IMR-90 (cell line): ENCODE measurements around the gene NXNL2. TPM values are rescaled to one million over a fixed set of nuclear protein-coding genes. Genes with fewer than 3 reads are reported as not detected.

Source experiments
- ATAC-seq: fragments of 200-7000 bp; cut with Tn5 transposase; 2 replicates; pipeline ENCODE4 v1.9.1; 2020; ENCODE audit warnings: low read depth, mild to moderate bottlenecking, moderate library complexity
- BruUV-seq: library from RNA; stranded (reverse); fragments of 400-500 nt; replicated peaks from 2 replicates; lab custom pipeline; 2021; lab: Mats Ljungman, UMichigan
- CTCF ChIA-PET: fragments of 300-600 bp; formaldehyde crosslinking; extraction: SDS; loops from one replicate; lab custom pipeline; 2021; ENCODE audit warnings: antibody characterized with exemption; lab: Yijun Ruan, JAX
- POLR2A ChIA-PET: fragments of 300-600 bp; sonication (Branson Sonifier 250); formaldehyde crosslinking; loops from one replicate; lab custom pipeline; 2022; ENCODE audit warnings: antibody characterized with exemption; ENCODE audit not compliant: unreplicated experiment; lab: Charles Lee
- DNase-seq: peaks from one replicate; pipeline ENCODE4 v3.0.0; 2013
- H2AFZ ChIP-seq: replicated peaks from 2 replicates; pipeline ENCODE3; 2013; ENCODE audit warnings: low read length, mild to moderate bottlenecking; ENCODE audit not compliant: poor library complexity
- H2AK5ac ChIP-seq: 2 replicates; pipeline ENCODE4 v1.6.1; 2013; ENCODE audit warnings: low read depth, low read length, inconsistent platforms
- H2AK9ac ChIP-seq: replicated peaks from 2 replicates; pipeline ENCODE3; 2013; ENCODE audit warnings: mild to moderate bottlenecking, low read depth, low read length, moderate library complexity; ENCODE audit not compliant: poor library complexity
- H2BK120ac ChIP-seq: 2 replicates; pipeline ENCODE4 v1.6.1; 2013; ENCODE audit warnings: low read depth, low read length, inconsistent platforms
- H2BK15ac ChIP-seq: 3 replicates; pipeline ENCODE4 v1.6.1; 2013; ENCODE audit warnings: low read depth, low read length, inconsistent platforms
- H2BK20ac ChIP-seq: 2 replicates; pipeline ENCODE4 v1.6.1; 2013; ENCODE audit warnings: low read depth, mild to moderate bottlenecking, inconsistent platforms, low read length, moderate library complexity
- H2BK5ac ChIP-seq: 2 replicates; pipeline ENCODE4 v1.6.1; 2013; ENCODE audit warnings: mild to moderate bottlenecking, low read depth, low read length, inconsistent platforms; ENCODE audit not compliant: poor library complexity, severe bottlenecking
- H3K14ac ChIP-seq: replicated peaks from 2 replicates; pipeline ENCODE4 v1.6.1; 2013; ENCODE audit warnings: low read depth, low read length, inconsistent platforms
- H3K18ac ChIP-seq: 2 replicates; pipeline ENCODE4 v1.6.1; 2013; ENCODE audit warnings: low read depth, low read length, control low read depth
- H3K23ac ChIP-seq: 2 replicates; pipeline ENCODE4 v1.6.1; 2013; ENCODE audit warnings: low read depth, low read length, inconsistent platforms
- H3K27ac ChIP-seq: 2 replicates; pipeline ENCODE4 v1.5.1; 2013; ENCODE audit warnings: mild to moderate bottlenecking, control low read depth, low read length; ENCODE audit not compliant: insufficient read depth
- H3K27me3 ChIP-seq: 2 replicates; pipeline ENCODE4 v1.6.1; 2013; ENCODE audit warnings: low read length; ENCODE audit not compliant: control insufficient read depth, insufficient read depth
- H3K36me3 ChIP-seq: 2 replicates; pipeline ENCODE4 v1.6.1; 2013; ENCODE audit warnings: low read length, mixed read lengths; ENCODE audit not compliant: control insufficient read depth, insufficient read depth
- H3K4ac ChIP-seq: 2 replicates; pipeline ENCODE4 v1.6.1; 2013; ENCODE audit warnings: low read depth, low read length, inconsistent platforms
- H3K4me1 ChIP-seq: 2 replicates; pipeline ENCODE4 v1.6.1; 2013; ENCODE audit warnings: low read length, mixed read lengths; ENCODE audit not compliant: control insufficient read depth, insufficient read depth
- H3K4me2 ChIP-seq: 2 replicates; pipeline ENCODE4 v1.6.1; 2013; ENCODE audit warnings: low read depth, mild to moderate bottlenecking, control low read depth, low read length, moderate library complexity
- H3K4me3 ChIP-seq: 2 replicates; pipeline ENCODE4 v1.5.1; 2013; ENCODE audit warnings: low read depth, mild to moderate bottlenecking, control low read depth, low read length, moderate library complexity; ENCODE audit not compliant: insufficient read depth
- H3K56ac ChIP-seq: 2 replicates; pipeline ENCODE4 v1.6.1; 2013; ENCODE audit warnings: low read length, inconsistent platforms; ENCODE audit not compliant: insufficient read depth; ENCODE audit errors: extremely low read depth
- H3K79me1 ChIP-seq, 2 experiments: 2 replicates each; pipeline ENCODE4 v1.6.1; 2013; ENCODE audit warnings: low read length in 2 of 2, inconsistent platforms in 1 of 2, low read depth in 1 of 2
- H3K9ac ChIP-seq: 2 replicates; pipeline ENCODE4 v1.6.1; 2013; ENCODE audit warnings: low read depth, low read length, control low read depth
- H3K9me1 ChIP-seq: 2 replicates; pipeline ENCODE4 v1.6.1; 2013; ENCODE audit warnings: low read length, inconsistent platforms; ENCODE audit not compliant: insufficient read depth
- H3K9me3 ChIP-seq: 2 replicates; pipeline ENCODE4 v1.6.1; 2013; ENCODE audit warnings: low read length; ENCODE audit not compliant: control insufficient read depth, insufficient read depth
- H4K20me1 ChIP-seq: 2 replicates; pipeline ENCODE4 v1.6.1; 2013; ENCODE audit warnings: low read length, inconsistent platforms; ENCODE audit not compliant: insufficient read depth
- H4K5ac ChIP-seq: 2 replicates; pipeline ENCODE4 v1.6.1; 2013; ENCODE audit warnings: mild to moderate bottlenecking, low read depth, low read length, control low read depth
- H4K8ac ChIP-seq, 2 experiments: 2 replicates each; pipeline ENCODE4 v1.6.1; 2013; ENCODE audit warnings: low read depth in 2 of 2, low read length in 2 of 2, control low read depth in 1 of 2, inconsistent platforms in 1 of 2
- H4K91ac ChIP-seq: 2 replicates; pipeline ENCODE4 v1.6.1; 2013; ENCODE audit warnings: low read depth, low read length, inconsistent platforms; ENCODE audit not compliant: insufficient read depth
- BHLHE40 ChIP-seq: fragments of 150-350 bp; IDR thresholded peaks from 2 replicates; pipeline ENCODE4 v1.6.1; 2016; ENCODE audit warnings: mild to moderate bottlenecking, low read depth, low read length
- CHD1 ChIP-seq: IDR thresholded peaks from 2 replicates; pipeline ENCODE4 v1.6.1; 2012; ENCODE audit warnings: low read depth, low read length, improper control_type of control experiment
- CTCF ChIP-seq: conservative IDR thresholded peaks from 2 replicates; pipeline ENCODE4 v1.5.1; 2012; ENCODE audit warnings: mild to moderate bottlenecking, low read depth, low read length, improper control_type of control experiment
- ELK1 ChIP-seq: fragments of 150-350 bp; IDR thresholded peaks from 2 replicates; pipeline ENCODE4 v1.6.1; 2016; ENCODE audit warnings: low read depth, mild to moderate bottlenecking, low read length, moderate library complexity, borderline replicate concordance
- MAFK ChIP-seq: IDR thresholded peaks from 2 replicates; pipeline ENCODE4 v1.6.1; 2012; ENCODE audit warnings: low read depth, low read length, improper control_type of control experiment
- MAZ ChIP-seq: IDR thresholded peaks from 2 replicates; pipeline ENCODE4 v1.6.1; 2012; ENCODE audit warnings: low read depth, mild to moderate bottlenecking, low read length, improper control_type of control experiment, moderate library complexity, borderline replicate concordance
- NFE2L2 ChIP-seq: fragments of 150-350 bp; IDR thresholded peaks from 2 replicates; pipeline ENCODE4 v1.6.1; 2016; ENCODE audit warnings: low read depth, mild to moderate bottlenecking, low read length
- POLR2A ChIP-seq: IDR thresholded peaks from 2 replicates; pipeline ENCODE4 v1.6.1; 2012; ENCODE audit warnings: mild to moderate bottlenecking, low read depth, low read length
- RAD21 ChIP-seq: IDR thresholded peaks from 2 replicates; pipeline ENCODE4 v1.6.1; 2012; ENCODE audit warnings: low read length, improper control_type of control experiment
- RFX5 ChIP-seq: IDR thresholded peaks from 2 replicates; pipeline ENCODE4 v1.8.0; 2012; ENCODE audit warnings: low read depth, mild to moderate bottlenecking, low read length, moderate library complexity
- SMC3 ChIP-seq: fragments of 150-350 bp; IDR thresholded peaks from 2 replicates; pipeline ENCODE4 v1.6.1; 2016; ENCODE audit warnings: low read depth, mild to moderate bottlenecking, antibody characterized with exemption, low read length, moderate library complexity
- WGBS, 2 experiments: methylation state at CpG; one replicate each; pipeline versions ENCODE4 v1.1.5 to v1.1.7; 2013; ENCODE audit warnings: missing lambda C conversion rate in 2 of 2; ENCODE audit not compliant: insufficient read length in 1 of 2; ENCODE audit errors: extremely low coverage in 2 of 2; 5-methylcytosine and 5-hydroxymethylcytosine counted together
- dilution Hi-C: fragments of 300-500 bp; cut with HindIII; formaldehyde crosslinking; loops from one replicate; pipeline ENCODE4 v1.14.3; 2018; ENCODE audit warnings: low sequenced_read_pairs; ENCODE audit not compliant: unreplicated experiment
- in situ Hi-C: fragments of 300-500 bp; cut with MboI; formaldehyde crosslinking; loops from 3 replicates; pipeline ENCODE4 v1.14.3; 2019; ENCODE audit warnings: low sequenced_read_pairs, inconsistent platforms, mixed read lengths
- intact Hi-C: fragments of 100-400 bp; cut with micrococcal nuclease; formaldehyde crosslinking; loops from 2 replicates; pipeline ENCODE4 v1.10.0; 2022
- polyA plus RNA-seq, 3 experiments: library from polyadenylated mRNA; depleted of rRNA; stranded (reverse); fragments of >200 nt; gene quantifications; 2 replicates each; pipeline ENCODE4 v1.2.3, GENCODE V29; 2012; ENCODE audit warnings: low replicate concordance in 1 of 3
- total RNA-seq: library from RNA; depleted of rRNA; stranded (reverse); fragments of >200 nt; gene quantifications from 2 replicates; pipeline ENCODE4 v1.2.3, GENCODE V29; 2012

NXNL2 gene
- total and polyA plus RNA-seq, 2 of the 4 experiments (the other 2 are of a cell fraction): 3.2 to 6.4 TPM

- no peak for DNase-seq
- no peak overlapping the region for H3K27ac ChIP-seq
- no peak overlapping the region for H3K14ac ChIP-seq
- WGBS, 2 experiments: no CpG with 5 or more reads among the region's 7 CpGs
- no peak overlapping the region for H3K4ac ChIP-seq
- no peak for TF ChIP-seq RFX5
- no peak for TF ChIP-seq CTCF
- no peak for TF ChIP-seq MAZ
- TF ChIP-seq MAFK: no peak
- no peak for TF ChIP-seq CHD1
- no peak for TF ChIP-seq RAD21
- no peak for TF ChIP-seq ELK1
- no peak for TF ChIP-seq SMC3
- TF ChIP-seq BHLHE40: no peak
- no peak for TF ChIP-seq NFE2L2
- no peak for TF ChIP-seq POLR2A
- no peak overlapping the region for H3K9ac ChIP-seq
- H3K9me3 ChIP-seq: no peaks in the 10 kb centered on the region
- no peak overlapping the region for H2AFZ ChIP-seq
- H3K56ac ChIP-seq: no peak overlapping the region
- no peak overlapping the region for H4K5ac ChIP-seq
- no peak overlapping the region for H4K8ac ChIP-seq
- no peak overlapping the region for H3K18ac ChIP-seq
- H3K9me1 ChIP-seq: no peaks in the 10 kb centered on the region
- H2BK20ac ChIP-seq: no peak overlapping the region
- POLR2A ChIA-PET: no interaction called here
- H2AK9ac ChIP-seq: no peak overlapping the region
- H4K91ac ChIP-seq: no peak overlapping the region
- H3K4me1 ChIP-seq: peaks cover 2% of the 10 kb centered on the region; the same call in 1 of the 2 replicates
- intact Hi-C loops (loop anchor here (10.0 kb wide), 1 partner anchor 288 kb away; no protein-coding TSS in a partner anchor), dilution Hi-C loops (no loop called here), in situ Hi-C loops (loop anchor here (10.0 to 25.0 kb wide), 5 partner anchors 178 to 860 kb away; no protein-coding TSS in a partner anchor)
- no peaks in the 10 kb centered on the region for H3K27me3 ChIP-seq
- H4K20me1 ChIP-seq: no peaks in the 10 kb centered on the region
- H2BK120ac ChIP-seq: no peak overlapping the region
- H2AK5ac ChIP-seq: no peak overlapping the region
- no peak overlapping the region for H2BK15ac ChIP-seq
- CTCF ChIA-PET: interaction anchor here (0.6 kb wide), 1 partner anchor 304 kb away, joined by 3 read pairs; no protein-coding TSS in a partner anchor
- H3K4me2 ChIP-seq: no peak overlapping the region
- no peak overlapping the region for H2BK5ac ChIP-seq
- no peak for ATAC-seq
- no peak overlapping the region for H3K23ac ChIP-seq
- H3K36me3 ChIP-seq: no peaks in the 10 kb centered on the region
- BruUV-seq: no TSS peak
- no peaks in the 10 kb centered on the region; a peak in 1 of 4 replicates for H3K79me1 ChIP-seq
- no peak overlapping the region for H3K4me3 ChIP-seq
Observed at GRCh38 chr9:88572684-88573083, 37.7 kb downstream of the NXNL2 start.
